WTC11 (cell line): ENCODE results near the gene MYF6.

Experiments
- ATF1 ChIP-seq: sonication (generic); formaldehyde crosslinking; IDR thresholded peaks from 2 replicates; pipeline ENCODE4 v1.8.1; 2023; ENCODE audit warnings: mild to moderate bottlenecking, moderate library complexity, missing genetic modification reagents
- NR2C2 ChIP-seq: sonication (generic); formaldehyde crosslinking; IDR thresholded peaks from 2 replicates; pipeline ENCODE4 v1.8.0; 2022; ENCODE audit warnings: mild to moderate bottlenecking, missing genetic modification reagents
- ZNF396 ChIP-seq: fragments of 250-450 bp; sonication (Bioruptor Pico); IDR thresholded peaks from 2 replicates; pipeline ENCODE4 v1.8.0; 2021; ENCODE audit warnings: mild to moderate bottlenecking, moderate library complexity, borderline replicate concordance
- TF ChIP-seq, protein P1 (sequence below): sonication (generic); formaldehyde crosslinking; IDR thresholded peaks from 2 replicates; pipeline ENCODE4 v1.8.1; 2022; ENCODE audit warnings: low read depth, missing genetic modification reagents, borderline replicate concordance
- TF ChIP-seq, protein P2 (sequence below): fragments of 200-600 bp; IDR thresholded peaks from 2 replicates; pipeline ENCODE4 v1.8.0; 2022; ENCODE audit warnings: antibody characterized with exemption
- TF ChIP-seq, protein P3 (sequence below): sonication (generic); formaldehyde crosslinking; IDR thresholded peaks from 2 replicates; pipeline ENCODE4 v1.8.1; 2023; ENCODE audit warnings: mild to moderate bottlenecking, missing genetic modification reagents, borderline replicate concordance
- TF ChIP-seq, protein P4 (sequence below): sonication (generic); formaldehyde crosslinking; IDR thresholded peaks from 2 replicates; pipeline ENCODE4 v1.8.1; 2023; ENCODE audit warnings: mild to moderate bottlenecking, missing genetic modification reagents, moderate library complexity

DNA sequence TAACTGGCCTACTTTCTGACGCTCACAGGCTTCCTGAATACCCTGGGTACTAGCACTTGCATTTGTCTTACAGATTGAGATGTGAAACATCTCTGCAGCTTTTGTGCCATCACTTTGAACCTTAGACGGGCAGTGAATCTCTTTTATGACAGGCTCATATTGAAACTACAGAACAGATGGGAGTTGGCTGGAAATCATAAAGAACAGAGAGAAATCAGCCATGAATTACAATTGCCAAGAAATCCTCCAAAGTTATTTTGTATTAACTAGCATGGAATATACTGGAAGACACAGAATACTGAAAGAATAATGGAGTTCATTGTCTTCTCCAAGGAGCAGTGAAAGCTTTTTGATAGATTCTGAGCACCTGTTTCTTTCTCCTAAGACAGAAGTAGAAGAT, 42.0 kb downstream of the MYF6 start:
- TF ChIP-seq, protein P1, sequence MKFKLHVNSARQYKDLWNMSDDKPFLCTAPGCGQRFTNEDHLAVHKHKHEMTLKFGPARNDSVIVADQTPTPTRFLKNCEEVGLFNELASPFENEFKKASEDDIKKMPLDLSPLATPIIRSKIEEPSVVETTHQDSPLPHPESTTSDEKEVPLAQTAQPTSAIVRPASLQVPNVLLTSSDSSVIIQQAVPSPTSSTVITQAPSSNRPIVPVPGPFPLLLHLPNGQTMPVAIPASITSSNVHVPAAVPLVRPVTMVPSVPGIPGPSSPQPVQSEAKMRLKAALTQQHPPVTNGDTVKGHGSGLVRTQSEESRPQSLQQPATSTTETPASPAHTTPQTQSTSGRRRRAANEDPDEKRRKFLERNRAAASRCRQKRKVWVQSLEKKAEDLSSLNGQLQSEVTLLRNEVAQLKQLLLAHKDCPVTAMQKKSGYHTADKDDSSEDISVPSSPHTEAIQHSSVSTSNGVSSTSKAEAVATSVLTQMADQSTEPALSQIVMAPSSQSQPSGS (CRISPR knock-in tag), result no peak
- TF ChIP-seq, protein P2, sequence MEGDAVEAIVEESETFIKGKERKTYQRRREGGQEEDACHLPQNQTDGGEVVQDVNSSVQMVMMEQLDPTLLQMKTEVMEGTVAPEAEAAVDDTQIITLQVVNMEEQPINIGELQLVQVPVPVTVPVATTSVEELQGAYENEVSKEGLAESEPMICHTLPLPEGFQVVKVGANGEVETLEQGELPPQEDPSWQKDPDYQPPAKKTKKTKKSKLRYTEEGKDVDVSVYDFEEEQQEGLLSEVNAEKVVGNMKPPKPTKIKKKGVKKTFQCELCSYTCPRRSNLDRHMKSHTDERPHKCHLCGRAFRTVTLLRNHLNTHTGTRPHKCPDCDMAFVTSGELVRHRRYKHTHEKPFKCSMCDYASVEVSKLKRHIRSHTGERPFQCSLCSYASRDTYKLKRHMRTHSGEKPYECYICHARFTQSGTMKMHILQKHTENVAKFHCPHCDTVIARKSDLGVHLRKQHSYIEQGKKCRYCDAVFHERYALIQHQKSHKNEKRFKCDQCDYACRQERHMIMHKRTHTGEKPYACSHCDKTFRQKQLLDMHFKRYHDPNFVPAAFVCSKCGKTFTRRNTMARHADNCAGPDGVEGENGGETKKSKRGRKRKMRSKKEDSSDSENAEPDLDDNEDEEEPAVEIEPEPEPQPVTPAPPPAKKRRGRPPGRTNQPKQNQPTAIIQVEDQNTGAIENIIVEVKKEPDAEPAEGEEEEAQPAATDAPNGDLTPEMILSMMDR, result no peak
- TF ChIP-seq, protein P3, sequence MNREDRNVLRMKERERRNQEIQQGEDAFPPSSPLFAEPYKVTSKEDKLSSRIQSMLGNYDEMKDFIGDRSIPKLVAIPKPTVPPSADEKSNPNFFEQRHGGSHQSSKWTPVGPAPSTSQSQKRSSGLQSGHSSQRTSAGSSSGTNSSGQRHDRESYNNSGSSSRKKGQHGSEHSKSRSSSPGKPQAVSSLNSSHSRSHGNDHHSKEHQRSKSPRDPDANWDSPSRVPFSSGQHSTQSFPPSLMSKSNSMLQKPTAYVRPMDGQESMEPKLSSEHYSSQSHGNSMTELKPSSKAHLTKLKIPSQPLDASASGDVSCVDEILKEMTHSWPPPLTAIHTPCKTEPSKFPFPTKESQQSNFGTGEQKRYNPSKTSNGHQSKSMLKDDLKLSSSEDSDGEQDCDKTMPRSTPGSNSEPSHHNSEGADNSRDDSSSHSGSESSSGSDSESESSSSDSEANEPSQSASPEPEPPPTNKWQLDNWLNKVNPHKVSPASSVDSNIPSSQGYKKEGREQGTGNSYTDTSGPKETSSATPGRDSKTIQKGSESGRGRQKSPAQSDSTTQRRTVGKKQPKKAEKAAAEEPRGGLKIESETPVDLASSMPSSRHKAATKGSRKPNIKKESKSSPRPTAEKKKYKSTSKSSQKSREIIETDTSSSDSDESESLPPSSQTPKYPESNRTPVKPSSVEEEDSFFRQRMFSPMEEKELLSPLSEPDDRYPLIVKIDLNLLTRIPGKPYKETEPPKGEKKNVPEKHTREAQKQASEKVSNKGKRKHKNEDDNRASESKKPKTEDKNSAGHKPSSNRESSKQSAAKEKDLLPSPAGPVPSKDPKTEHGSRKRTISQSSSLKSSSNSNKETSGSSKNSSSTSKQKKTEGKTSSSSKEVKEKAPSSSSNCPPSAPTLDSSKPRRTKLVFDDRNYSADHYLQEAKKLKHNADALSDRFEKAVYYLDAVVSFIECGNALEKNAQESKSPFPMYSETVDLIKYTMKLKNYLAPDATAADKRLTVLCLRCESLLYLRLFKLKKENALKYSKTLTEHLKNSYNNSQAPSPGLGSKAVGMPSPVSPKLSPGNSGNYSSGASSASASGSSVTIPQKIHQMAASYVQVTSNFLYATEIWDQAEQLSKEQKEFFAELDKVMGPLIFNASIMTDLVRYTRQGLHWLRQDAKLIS (CRISPR knock-in tag), result no peak
- no peak for TF ChIP-seq ZNF396 (CRISPR knock-in tag)
- TF ChIP-seq, protein P4, sequence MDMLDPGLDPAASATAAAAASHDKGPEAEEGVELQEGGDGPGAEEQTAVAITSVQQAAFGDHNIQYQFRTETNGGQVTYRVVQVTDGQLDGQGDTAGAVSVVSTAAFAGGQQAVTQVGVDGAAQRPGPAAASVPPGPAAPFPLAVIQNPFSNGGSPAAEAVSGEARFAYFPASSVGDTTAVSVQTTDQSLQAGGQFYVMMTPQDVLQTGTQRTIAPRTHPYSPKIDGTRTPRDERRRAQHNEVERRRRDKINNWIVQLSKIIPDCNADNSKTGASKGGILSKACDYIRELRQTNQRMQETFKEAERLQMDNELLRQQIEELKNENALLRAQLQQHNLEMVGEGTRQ (CRISPR knock-in tag), result no peak
- TF ChIP-seq NR2C2 (CRISPR knock-in tag), result no peak
- TF ChIP-seq ATF1 (CRISPR knock-in tag), result no peak
